GM18519 (cell line): ENCODE data around the gene RFPL3.
"Not testable (repeated sequence)": the region's sequence is repeated elsewhere in the genome, so short reads cannot be mapped to it uniquely, and the experiment has no call there.

Experiments used
- ATAC-seq: cut with Tn5 transposase; IDR thresholded peaks from one replicate; pipeline ENCODE4 v1.9.1; 2021; ENCODE audit warnings: mild to moderate bottlenecking, moderate library complexity; ENCODE audit not compliant: unreplicated experiment, low FRiP score

The RFPL3 gene

DNA sequence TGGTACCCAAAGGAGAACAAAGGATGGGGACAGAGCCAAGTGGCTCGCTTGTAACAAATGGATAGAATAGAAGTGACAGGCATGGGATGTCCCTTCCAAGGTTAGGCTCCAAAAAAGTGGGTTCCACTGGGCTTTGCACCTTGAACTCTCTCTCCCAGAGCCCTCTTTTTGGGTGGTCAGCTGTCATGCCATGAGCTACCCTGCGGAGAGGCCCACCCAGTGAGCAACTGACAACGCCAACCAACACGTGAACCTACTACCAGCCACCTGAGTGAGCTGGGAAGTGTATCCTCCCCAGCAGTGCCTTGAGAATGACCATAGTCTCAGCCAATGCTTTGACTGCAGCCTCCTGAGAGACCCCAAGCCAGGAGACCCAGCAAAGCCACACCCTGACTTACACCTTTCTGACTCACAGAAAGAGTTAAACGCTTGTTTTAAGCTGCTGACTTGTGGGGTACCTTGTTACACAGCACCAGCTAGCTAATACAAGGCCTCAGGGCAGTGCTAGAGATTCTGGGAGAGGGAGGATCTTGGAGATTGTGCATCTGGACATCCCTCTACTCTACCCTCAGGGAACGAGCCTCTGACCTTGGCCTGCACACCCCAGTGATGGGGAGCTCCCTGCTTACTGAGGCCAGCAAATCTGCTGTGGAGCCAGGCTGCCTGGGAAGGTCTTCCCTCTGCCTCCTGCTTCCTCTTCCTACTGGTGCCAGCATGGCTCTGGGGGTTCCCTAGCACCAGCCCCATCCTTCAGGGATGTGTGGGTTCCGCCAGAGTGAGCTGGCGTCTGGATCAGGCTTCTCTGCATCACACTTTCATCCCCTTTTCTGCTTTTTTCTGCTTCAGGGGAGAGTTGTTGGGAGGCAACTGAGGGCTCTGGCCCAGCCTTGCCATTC lies 29.1 kb upstream of the RFPL3 start:
- ATAC-seq = no peak

DNA sequence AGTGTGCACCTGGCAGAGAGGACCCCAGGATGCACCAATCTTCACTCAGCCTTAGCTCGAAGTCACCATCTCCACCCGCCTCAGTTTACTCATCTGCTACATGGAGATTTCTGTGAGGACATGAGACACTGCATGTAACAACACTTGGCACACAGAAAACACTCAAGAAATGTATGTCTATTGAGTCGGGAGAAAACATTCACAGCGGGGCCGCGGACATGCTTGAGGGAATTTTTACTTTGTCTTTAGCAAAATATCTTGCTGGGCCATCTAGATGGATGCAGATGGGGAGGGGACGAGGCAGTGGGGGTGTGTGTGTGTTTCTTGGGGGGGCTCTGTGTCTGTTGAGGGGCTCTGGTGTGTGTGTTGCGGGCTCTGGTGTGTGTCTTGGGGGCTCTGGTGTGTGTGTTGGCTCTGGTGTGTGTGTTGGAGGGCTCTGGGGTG lies 28.4 kb upstream of the RFPL3 start:
- no peak for ATAC-seq

DNA sequence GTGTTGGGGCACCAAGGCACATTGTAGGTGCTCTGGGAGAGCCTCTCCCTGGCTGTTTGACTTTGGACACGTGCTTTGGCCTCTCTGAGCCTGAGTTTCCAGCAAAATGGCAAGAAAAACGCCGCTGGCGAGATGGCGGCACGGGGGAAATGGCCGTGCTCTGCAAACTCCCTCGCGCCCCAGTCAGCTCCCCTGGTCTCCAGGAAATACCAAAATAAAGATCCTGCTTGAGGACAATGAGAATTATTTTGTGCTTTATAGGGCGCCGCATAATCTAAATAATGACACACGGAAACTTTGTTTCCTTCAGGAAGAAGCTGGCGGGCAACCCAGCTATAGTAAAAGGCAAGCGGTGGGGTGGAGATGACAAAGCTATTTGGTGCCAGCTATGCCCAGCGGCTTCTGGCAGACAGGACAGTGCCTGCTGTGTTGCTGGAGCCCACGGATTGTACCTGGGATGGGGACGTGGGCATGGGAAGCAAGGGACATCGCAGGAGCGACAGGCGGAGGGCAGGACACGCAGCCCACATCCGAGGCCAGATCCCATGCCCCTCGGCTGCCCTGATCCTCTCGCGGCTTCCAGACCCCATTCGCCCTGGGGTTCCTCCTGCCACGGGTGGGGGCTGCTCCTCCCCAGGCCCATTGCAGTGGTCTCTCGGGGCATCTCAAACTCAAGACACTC lies 26.3 kb upstream of the RFPL3 start:
- no peak for ATAC-seq

DNA sequence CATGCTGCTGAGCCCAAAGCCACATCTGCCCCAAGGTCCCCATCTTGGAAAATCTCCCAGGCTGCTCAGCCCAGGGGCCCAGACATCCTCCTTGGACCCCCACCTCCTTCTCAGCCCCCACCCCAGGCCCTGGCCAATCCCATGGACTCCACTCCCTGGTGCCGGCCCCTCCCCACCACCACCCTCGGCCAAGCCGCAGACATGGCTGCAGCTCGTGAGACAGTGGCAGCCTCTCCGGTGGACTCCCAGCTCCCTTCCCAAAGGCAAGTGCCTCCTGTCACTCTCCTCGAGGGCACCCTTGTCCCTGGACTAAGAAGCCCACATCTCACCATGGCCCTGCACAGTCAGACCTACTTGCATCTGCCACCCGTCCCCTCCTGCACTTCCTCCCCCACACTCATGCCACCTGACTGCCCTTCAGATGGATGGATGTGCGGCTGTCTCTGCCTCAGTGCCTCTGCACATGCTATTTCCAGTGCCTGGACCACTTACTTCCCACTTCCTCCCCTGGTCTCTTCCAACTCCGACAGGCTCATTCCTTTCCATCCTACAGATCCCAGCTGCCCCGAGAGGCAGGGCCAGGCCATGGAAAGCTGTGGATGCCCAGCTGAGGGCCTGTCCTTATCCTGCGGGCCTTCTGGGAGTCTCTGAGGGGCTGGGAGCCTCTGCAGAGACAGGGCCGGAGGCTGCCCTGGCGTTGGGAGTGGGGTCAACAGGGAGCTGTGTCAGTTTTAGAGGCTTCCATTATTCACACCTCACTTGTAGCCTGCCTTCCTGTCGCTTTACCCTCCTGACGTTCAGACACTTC lies 25.5 kb upstream of the RFPL3 start:
- ATAC-seq = no peak

DNA sequence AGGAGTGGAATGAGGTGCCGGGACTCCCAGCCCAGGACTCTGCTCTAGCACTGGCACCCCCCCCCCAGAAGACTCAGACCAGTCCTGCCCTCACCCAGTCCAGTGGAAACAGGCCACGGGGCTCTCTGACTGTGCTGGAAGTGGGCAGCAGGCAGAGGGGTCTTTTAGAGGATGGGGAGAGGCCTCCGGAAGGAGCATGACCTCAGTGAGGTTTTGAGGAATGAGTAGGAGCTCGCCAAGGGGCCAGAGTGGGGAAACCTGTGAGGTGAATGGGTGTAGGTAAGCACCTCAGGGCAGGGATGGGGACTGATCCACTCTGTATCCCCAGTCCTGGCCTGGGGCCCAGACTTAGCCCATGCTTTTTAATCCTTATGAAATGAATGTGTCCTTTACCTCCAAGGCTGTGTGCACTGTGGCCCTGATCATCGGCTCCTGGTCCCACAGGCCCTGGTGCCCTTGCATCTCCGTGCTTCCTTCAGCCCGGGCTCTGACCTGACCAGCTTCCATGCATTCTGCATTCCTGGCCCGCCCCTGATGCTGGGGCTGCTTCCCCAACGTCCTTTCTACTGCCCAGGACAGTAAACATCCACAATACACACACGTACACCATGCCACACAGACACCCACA lies 24.4 kb upstream of the RFPL3 start:
- no peak for ATAC-seq

DNA sequence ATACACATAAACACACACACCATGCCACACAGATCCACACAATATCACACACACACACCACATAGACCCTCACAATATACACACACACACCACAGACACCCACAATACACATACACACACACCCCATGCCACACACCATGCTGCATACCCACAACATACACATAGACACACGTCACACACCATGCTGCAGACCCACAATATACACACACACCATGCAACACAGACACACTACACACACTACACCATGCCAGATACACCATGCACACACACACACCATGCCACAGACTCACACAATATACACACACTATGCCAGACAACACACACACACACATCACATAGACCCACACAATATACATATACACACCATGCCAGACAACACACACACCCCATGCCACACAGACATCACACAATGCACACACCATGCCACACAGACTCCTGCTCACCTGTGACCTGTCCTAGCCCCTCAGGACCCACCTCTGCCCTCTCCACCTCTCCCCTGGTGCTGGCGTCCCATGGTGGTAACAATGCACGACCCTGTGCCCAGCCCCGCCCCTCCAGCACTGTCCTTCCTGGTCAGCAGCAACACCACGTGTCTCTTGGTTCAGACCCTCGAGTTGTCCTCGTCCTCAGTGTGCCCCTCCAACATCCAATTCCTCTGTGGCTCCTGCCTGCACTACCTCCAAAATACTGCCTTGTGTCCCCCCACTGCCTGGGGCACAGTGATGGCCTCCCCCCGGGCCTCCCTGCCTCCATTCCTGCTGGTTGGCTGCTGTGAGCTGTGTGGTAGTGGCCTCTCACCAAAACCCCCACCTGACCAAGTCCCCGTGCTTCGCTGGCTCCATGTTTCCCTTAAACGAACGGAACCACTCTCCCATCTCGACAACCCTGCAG lies 23.7 kb upstream of the RFPL3 start:
- ATAC-seq = no peak

DNA sequence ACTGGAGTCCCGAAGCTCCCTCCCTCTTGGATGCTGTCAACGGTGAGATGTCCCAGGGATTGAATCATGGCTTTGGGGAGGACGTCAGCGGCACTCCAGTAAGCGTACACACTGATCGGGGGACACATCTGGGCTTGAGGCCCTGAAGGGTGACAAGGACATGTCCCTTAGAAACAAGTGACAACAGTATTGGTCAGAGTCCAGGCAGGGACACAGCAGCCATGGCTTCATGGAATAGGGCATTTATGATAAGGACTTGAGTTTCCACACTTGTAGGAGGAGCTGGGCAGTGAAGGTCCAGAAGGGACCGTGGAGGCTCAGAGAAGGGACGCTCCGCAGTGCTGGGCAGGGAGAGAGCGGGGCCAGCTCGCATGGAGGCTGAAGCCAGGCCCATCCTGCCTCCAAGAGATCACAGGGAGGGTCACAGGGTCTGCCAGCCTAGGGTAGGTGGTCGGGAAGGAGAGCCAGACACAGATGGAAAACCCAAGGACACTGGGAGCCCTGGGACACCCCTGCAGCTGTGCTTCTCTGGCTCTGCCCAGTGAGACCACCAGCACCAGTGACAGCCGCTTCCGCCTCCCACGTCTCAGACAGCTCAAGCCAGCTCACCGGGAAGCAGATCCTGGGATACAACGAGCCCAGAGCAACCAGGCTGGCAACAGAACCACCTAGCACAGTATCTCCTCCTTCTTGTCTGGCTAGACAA lies 22.9 kb upstream of the RFPL3 start:
- ATAC-seq = no peak

DNA sequence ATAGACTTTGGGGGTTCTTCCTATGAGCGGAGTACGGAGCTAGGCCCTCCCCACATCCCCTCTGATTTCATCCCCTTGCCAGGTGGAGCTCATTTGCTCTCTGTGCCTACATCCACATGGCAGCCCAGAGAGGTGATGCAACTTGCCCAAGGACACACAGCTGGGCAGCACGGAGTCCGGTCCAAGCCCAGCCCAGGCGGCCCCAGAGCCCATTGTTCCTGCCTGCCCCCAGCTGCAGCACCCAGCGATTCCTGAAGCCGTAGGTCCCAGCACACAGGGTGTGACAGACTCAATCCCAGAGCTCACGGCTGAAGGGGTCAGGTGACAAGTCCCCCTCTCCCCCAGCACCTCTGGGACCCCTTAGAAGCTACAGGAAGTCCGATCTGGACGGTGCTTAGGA lies 22.2 kb upstream of the RFPL3 start:
- ATAC-seq = no peak

DNA sequence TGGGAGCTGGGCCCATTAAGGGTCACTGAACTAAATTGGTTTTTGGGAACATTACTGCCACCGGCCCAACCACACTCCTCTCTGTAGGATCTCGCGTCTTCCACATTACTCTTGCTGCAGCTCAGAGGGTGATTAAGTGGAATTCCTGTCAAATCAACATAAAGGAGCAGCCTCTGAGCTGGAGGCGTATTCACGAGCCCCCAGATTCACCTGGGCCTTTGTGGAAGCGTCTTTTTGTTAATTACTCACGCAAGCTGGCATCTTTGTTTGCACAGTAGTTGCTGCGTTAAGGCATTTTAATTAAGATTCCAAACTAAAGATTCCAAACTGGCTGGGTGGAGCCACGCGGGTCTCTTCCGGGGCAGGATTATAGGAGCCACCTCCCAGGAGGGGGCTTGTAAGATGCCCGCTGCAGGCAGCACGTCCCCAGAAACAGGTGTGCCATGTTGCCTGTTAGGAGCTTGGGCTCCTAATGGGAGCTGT lies 21.5 kb upstream of the RFPL3 start:
- no peak for ATAC-seq

DNA sequence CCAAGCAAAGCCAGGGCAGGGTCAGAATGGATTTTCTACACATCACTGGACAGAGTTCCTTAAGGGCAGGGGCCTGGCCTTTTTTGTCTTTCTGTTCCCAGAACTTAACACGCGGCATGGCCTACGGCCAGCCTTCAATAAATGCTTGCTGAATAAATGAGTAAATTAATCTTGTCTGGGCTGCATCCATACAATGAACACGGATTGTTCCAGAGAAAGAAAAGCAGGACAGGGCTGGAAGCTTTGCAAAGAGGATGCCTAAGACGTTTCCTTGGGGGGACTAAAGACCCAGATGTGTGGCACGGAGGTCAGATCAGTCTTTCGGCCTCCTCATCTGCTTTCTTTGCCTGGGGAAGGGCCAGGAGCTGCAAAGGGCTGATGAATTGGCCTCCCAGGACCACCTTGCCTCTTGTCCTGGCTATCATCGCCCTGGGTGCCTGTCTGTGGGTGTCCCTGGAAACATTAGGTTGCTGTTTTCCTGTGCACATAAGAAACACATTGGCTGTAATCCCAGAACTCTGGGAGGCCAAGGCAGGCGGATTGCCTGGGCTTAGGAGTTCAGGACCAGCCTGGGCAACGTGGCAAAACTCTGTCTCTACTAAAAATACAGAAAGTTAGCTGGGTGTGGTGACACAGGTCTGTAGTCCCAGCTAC lies 20.8 kb upstream of the RFPL3 start:
- no peak for ATAC-seq

DNA sequence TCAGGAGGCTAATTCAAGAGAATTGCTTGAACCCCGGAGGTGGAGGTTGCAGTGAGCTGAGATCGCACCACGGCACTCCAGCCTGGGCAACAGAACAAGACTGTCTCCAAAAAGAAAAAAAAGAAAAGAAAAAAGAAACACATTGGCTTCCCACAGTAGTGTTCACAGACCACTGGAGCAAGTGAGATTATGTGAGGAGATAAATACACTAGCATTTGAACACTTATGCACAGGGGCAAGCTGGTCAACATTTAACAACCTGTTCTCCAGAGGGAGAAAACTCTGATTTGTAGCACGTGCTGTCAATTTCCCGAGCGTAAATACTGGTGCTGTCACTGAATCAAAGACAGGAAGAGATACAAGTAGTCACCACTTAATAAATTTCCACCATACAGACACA lies 20.2 kb upstream of the RFPL3 start:
- ATAC-seq = not testable (repeated sequence)

DNA sequence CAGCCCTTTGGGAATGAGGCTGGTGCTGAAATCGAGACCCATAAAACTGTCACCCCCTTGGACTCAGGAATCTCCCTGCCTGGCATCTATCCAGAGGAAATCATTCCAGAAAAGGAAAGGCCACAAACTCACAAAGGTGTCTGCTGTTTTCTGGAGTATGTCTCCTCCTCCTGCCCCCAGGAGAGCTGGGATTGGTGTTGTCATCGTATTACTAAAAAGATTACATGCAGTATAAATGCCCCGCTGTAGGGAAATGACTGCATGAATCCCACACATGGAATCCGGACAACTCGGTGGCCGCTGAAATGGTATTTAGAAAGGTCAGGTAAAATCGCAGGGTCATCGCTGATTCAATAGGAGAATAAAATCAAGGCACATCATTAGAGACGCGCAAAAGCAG lies 18.9 kb upstream of the RFPL3 start:
- ATAC-seq = no peak

DNA sequence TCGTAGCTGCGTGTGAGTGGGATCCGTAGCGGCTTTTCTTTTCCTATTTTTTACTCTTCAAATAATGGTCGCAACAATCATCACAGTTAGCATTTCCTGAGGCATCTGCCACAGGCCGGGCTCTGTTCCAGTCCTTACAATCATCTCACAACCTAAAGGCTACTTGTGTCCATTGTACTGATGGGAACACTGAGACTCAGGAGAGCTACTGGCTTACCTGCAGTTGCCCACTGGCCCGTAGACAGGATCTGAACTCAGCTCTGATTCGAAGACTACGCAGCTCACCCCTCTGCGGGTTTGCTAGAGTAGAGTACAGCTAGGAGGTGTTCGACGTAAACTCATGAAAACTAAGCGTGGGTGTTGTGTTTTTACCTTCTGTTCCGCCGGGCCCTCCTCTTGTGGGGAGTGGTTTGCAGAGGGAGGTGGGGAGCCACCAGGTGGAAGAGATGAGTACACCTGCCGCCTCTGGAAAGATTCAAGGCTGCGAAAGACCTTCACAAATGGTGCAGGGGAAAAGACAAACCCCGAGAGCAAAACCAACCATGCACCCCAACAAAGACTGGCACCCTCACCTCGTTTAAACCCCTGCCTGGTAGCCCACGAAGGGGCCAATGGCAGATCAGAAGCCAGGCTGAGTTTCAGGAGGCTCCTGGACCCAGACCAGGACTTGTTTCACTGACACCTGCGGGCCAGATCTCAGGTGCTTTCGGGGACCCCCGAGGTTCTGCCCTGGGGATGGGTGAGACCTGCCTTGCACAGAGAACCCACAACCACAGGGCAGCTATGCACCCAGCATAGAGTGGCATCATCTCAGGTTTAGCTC lies 18.3 kb upstream of the RFPL3 start:
- ATAC-seq = no peak

DNA sequence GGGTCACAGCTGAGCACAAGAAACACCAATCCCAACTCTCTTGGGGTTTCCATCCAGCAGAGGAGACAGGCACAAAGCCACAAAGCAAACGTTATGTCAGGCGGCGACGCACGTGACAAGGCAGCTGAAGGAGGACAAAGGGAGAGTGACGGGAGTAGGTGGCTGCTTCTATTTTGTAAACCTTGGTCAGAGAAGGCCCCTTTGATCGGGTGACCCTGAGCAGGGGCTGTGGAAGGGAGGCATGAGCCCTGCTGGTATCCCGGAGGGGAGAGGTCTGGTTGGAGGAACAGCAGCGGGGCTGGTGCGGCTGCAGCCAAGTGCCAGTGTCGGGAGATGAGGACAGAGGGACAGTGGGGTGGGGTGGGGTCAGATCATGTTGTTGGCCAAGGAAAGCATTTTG lies 17.3 kb upstream of the RFPL3 start:
- ATAC-seq = no peak

DNA sequence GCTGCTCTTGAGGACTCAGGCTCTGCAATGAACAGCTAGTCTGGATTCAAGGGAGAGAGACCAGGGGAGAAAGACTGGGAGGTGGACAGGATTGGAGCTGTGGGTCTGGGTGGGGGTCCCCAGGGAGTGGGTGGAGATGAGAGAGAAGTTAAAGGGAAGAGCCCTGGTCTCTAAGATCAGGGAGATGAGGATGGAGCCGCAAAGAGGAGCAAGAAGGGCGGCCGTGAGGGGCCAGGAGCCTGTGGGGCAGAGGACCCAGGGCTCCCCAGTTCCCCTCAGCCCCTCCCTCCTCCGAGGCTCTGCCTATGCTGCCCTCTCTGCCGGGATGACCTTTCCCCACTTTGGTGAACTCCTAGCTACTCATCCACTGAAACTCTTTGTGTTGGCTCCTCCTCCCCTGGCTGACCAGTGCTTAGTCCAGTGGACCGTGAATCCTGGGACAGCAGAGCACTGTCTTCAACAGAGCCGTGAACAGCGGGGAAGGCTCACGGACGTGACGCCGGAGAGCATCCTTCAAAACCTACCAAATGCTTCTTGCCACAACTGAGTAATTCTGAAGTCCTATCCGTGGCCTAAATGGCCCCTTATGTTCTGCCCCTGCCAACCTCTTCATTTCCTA lies 16.4 kb upstream of the RFPL3 start:
- no peak for ATAC-seq

DNA sequence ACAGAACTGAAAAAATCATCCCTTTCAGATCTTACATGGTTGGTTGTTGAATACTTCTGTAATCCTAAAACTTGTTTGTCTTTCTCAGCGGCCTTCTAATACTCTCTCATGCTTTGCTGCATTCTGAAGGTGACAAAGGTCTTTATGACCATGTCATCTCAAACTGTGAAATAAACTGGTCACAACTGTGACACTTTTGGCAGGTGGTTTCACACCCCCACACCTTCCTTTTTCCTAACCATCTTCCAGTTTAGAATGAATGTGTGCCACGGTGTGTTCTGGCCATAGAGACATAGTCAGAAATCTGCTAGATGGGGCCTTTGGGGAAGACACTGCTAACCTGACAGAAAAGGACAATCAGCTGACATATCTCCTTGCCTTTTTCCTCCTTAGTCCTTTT lies 14.7 kb upstream of the RFPL3 start:
- no peak for ATAC-seq

DNA sequence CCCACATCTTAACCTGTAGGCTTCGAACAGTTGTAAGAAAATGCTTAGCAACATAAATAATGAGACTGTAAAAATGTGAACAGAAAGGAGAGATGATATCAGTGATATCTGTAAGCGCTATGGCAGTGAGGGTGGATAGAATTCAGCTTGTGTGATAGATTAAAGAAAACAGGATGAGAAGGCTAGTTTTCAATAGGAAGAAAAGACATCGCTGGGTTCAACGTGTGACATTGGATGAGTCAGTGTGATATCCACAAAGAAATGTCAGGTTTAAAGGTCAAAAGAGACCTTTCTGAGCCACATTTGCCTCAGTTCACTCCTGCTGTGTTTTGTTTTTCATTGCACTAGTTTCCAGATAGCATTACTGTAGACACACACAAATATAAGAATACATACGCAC lies 13.7 kb upstream of the RFPL3 start:
- no peak for ATAC-seq
